ENCODE data around the gene FARP1.

FARP1 gene

DNA sequence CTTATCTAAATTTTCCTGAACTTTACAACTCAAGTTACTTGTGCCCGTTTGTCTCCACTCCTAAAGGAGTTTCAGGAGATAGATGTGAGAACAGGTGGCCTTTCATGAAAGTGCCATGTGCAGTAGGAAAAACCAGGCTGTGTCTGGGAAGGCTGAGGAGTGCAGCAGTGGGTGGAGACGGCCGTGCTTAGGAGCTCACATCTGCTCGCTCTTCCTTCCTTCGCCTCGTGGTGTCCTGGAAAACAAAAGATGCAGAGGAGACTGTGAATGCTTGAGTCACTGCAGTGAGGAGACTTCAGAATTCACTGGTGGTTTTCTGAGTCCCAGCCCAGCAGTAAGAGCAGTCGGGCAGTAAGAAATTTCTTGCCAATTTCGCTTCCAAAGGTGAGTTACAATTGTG is 172.6 kb downstream of the FARP1 start:
- no peak for DNase-seq

- DNase-seq = no peak
These were observed 173.0 kb downstream of the FARP1 start for GRCh38 chr13:98315902-98316301.

GRCh38 chr13:98317573-98318171 is 174.8 kb downstream of the FARP1 start:
- no peak for DNase-seq

DNA sequence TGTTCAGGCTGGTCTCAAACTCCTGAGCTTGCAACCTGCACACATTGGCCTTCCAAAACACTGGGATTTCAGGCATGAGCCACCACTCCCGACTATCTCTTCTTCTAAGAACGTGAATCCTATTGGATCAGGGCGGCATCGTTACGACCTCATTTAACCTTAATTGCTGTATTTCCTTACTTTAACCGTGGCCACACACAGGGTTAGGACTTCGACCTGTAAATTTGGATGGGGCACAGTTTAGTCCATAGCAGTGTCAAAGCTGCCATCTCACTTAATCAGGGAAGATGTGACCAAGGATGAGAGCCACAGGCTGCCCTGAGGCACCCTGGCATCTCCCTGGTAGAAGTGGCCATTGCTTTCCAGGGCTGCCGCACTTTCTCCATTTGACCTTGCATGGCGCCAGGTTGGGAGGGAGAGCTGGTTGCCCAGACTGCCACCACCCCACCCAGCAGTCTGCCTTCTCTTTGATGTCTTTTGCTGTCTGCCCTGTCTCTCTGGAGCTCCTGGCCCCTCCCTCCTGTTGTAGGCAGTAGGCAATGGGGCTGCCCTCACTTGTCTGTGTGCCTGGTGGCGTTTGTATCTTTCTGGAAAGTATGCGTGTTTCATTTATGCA is 175.5 kb downstream of the FARP1 start:
- DNase-seq = no peak

GRCh38 chr13:98320561-98321105 is 177.7 kb downstream of the FARP1 start:
- DNase-seq = no peak

GRCh38 chr13:98321395-98321794 is 178.5 kb downstream of the FARP1 start:
- no peak for DNase-seq

DNA sequence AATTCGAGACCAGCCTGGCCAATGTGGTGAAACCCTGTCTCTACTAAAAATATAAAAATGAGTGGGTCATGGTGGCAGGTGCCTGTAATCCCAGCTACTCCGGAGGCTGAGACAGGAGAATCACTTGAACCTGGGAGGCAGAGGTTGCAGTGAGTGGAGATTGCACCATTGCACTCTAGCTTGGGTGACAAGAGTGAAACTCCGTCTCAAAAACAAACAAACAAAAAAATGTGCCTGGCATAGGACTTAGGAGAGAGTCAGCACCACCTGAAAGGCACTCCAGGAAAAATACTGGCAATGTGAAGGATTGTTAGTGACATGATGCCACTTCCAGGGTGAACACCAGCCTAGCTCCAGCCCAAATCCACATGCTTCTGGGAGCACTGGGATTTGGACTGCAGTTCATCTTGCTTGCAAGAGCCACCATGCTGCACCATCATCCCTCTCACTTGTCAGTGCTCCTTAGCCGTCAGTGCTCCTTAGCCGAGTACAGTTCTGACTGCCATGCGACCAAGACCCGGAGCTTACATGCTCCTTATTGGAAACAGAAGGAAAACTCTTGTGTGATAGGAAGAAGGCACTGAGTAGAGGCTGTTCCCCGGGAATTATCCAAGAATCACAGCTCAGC is 179.3 kb downstream of the FARP1 start:
- no peak for DNase-seq

GRCh38 chr13:98324105-98324504 is 181.2 kb downstream of the FARP1 start:
- no peak for DNase-seq

DNA sequence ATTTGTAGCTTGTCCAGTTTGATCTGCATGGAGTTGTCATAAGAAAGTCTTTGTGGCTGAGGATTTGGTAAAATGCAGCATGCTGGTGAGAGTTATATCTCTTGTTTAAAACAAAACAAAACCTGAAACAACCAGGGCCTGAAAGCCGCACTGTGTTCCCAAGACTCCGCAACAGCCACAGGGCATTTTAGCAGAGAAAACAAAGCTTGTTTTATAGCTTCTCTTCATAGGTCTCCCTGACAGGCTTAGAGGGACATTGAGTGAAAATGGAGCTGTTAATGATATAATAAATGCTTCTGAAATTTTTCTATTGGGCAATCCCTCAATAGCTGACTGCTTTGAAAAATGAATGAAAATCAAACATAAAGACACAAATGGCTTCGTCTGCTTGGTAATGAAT is 182.8 kb downstream of the FARP1 start:
- DNase-seq = no peak

DNA sequence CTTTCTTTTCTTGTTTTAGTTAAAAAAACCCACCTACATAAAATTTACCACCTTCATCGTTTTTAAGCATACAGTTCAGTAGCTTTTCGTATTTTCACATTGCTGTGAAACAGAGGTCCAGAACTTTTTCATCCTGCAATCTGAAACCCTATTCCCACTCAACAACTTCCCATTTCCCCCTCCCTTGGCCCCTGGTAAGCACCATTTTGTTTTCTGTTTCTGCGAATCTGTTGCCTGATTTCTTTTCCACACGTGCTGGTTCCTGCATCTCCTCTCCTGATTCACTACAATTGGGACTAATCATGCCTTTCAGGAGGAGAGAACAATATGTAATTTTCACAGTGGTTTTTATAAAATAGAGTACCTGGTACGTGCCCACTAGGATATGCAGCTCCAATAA is 183.4 kb downstream of the FARP1 start:
- DNase-seq = no peak

DNA sequence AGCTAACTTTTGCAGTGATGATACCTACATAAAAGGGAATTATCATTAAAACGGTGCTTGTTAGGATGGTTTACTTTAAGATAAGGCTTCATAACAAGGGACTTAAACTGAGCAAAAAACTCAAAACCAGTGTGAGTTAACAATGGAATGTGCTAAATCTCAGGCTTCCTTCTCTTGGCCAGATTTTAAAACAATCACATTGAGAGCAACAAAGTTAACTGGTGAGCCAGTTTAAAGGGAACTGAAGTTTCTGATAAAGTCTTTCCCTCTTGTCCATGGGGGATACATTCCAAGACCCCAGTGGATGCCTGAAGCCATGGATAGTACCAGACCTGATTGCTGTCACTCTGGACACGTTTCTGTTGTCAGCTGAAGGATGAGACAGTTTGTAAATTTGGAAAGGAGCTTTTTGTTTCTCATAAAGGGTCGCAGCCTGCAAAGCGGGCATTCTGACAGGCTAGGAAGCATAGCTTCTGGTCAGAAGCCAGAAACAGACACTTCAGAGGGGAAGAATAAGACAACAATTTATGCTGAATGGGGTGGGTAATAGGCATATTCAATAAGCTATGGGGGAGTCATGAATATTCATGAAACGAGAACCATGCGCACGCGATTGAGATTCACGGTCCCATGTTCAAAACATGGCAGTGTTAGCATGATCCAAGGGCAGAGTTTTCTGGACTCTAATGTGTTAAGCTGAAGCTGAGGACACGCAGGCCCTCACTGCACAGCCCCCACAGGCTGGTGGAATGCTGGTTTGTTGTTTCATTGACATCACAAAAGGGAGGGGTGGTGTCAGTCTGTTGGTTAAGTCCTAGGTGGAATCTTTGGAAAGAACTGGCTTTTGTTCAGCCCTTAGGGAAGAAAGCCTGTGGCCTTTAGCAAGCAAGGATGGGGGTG is 184.7 kb downstream of the FARP1 start:
- DNase-seq = no peak

DNA sequence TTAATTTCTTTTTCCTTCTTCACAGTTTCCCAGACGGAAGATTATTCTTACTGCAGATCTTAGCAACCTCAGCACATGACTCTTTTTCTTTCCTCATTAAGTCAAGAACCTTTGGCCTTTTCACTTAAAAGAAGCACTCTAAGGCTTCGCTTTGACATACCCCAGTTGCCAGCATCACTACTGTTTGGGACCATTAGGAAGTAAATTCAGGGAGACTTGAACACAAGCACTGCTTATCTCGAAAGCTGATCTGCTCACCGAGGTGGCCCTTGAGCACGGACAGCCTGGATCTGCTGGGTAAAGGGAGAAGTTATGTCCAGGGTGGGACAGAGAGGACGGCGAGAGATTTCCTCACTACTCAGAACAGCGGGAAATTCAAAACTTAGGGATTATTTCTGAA is 185.6 kb downstream of the FARP1 start:
- no peak for DNase-seq

GRCh38 chr13:98332222-98332621 is 189.3 kb downstream of the FARP1 start:
- no peak for DNase-seq

DNA sequence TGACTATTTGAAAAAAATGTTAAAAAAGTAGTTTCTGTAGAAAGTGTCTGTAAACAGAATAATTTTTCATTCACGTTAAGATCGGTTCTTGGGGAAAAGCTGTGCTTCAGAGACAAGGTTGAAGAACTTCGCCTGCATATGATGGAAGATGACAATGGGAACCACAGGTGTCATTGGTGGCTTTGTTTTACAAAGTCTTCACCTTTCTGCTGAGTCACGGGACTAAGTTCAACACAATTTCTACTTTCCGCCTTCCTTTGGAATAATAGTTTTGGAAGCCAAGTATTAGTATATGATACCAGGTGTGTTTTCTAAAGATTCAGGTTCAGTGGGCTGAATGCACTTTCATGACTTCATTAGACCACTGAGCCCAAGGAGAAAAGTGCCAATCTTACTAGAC is 189.8 kb downstream of the FARP1 start:
- no peak for DNase-seq

GRCh38 chr13:98333486-98333885 is 190.6 kb downstream of the FARP1 start:
- DNase-seq = no peak

GRCh38 chr13:98334620-98335205 is 191.8 kb downstream of the FARP1 start:
- DNase-seq = no peak

DNA sequence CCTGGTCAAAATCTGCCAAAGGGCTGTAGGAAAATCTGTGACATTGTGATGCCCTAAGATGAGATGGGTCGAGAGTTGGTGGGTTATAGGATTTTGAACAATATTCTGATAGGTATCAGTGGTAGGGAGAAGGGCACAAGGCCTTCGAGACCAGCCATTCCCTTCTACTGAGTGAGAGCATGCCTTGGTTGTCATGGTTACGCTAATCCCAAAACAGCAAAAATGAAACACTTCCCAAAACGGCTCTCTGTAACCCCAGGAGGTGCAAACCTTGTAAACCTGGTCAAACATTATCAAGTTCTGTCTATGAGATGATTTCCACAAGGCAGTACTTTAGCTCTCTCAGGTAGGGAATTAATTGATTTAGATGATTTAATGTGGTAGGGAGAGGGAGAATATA is 192.8 kb downstream of the FARP1 start:
- no peak for DNase-seq

GRCh38 chr13:98338310-98338709 is 195.4 kb downstream of the FARP1 start:
- no peak for DNase-seq

GRCh38 chr13:98339684-98340425 is 197.0 kb downstream of the FARP1 start:
- no peak for DNase-seq

GRCh38 chr13:98342953-98343352 is 200.1 kb downstream of the FARP1 start:
- DNase-seq = no peak

GRCh38 chr13:98343461-98343860 is 200.6 kb downstream of the FARP1 start:
- DNase-seq = no peak

DNA sequence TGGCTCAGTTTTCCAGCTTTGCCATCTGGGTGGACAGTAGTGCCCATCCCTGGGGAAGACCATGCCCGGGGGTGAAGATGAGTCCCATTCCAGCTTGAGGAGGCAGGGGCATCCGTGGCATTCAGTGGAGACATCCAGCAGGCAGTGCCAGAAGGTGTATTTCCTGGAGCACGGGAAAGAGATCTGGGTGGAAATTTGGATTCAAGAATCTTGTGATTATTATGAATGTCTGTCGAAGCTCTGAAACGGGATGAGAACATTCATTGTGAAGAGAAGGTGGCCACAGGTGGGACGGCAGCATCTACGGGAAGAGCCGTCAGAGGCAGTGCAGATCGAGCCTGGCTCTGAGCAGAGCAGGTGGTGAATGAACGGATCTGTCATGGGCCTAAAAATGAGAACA is 201.5 kb downstream of the FARP1 start:
- DNase-seq = no peak

All from stimulated activated CD4-positive, alpha-beta T cell treated with anti-CD3 and anti-CD28 coated beads, Interleukin-4, amount 100 ng/mL, for 1 hour (primary cell).